ENCODE results near the gene NCS1. TPM values are rescaled to one million over a fixed set of nuclear protein-coding genes. Genes with fewer than 3 reads are reported as not detected.

Gene NCS1
- total RNA-seq, 2 donors from 2014 or later: 14.0 to 30.4 TPM

Other genes with a start within 250 kb of the NCS1 start
- gene FNBP1, start 129.2 kb upstream of the NCS1 start, total RNA-seq: 100 to 1,000 TPM; 173 to 492 TPM
- 10 to 100 TPM; 28.1 to 32.6 TPM for gene GPR107, start 118.5 kb upstream of the NCS1 start, total RNA-seq
- gene HMCN2, start 93.4 kb downstream of the NCS1 start, total RNA-seq: not detected